GM06990 (cell line): Measurements from ENCODE around the gene NEU3.
A peak's percentile ranks its signal among the peaks of the same experiment; 100 is the strongest.
"Not testable (repeated sequence)": the region's sequence is repeated elsewhere in the genome, so short reads cannot be mapped to it uniquely, and the experiment has no call there.

Source experiments
- DNase-seq: peaks from one replicate; pipeline ENCODE4 v3.0.0-alpha.2; 2011; ENCODE audit not compliant: insufficient read length; ENCODE audit errors: extremely low read depth
- H3K27me3 ChIP-seq: replicated peaks from 2 replicates; pipeline ENCODE4 v1.6.0; 2011; ENCODE audit warnings: low read length; ENCODE audit not compliant: control insufficient read depth, insufficient read depth
- H3K36me3 ChIP-seq: 2 replicates; pipeline ENCODE4 v1.5.1; 2011; ENCODE audit warnings: low read length; ENCODE audit not compliant: control insufficient read depth, insufficient read depth
- H3K4me3 ChIP-seq: replicated peaks from 2 replicates; pipeline ENCODE4 v1.5.1; 2011; ENCODE audit warnings: low read depth, mild to moderate bottlenecking, control low read depth, low read length
- CTCF ChIP-seq: IDR thresholded peaks from 2 replicates; pipeline ENCODE4 v1.5.1; 2011; ENCODE audit warnings: low read length, control low read depth, mild to moderate bottlenecking, inconsistent platforms; ENCODE audit not compliant: insufficient read depth, poor library complexity, severe bottlenecking

The NEU3 gene

GRCh38 chr11:74978041-74978440, 10.7 kb upstream of the NEU3 start:
- no peak for DNase-seq
- TF ChIP-seq CTCF: no peak
- peaks cover 15% of the 10 kb centered on the region for H3K36me3 ChIP-seq

GRCh38 chr11:74980634-74981033, 8.1 kb upstream of the NEU3 start:
- no peak for DNase-seq
- Histone ChIP-seq H3K4me3 (no peak overlapping the region), H3K36me3 (peaks cover 7% of the 10 kb centered on the region), H3K27me3 (no peaks in the 10 kb centered on the region)
- no peak for TF ChIP-seq CTCF

More at GRCh38 chr11:74978041-74978440, 10.7 kb upstream of the NEU3 start:
- H3K27me3 ChIP-seq: no peaks in the 10 kb centered on the region
- H3K4me3 ChIP-seq: no peak overlapping the region

- Histone ChIP-seq H3K36me3 (peaks cover 5% of the 10 kb centered on the region), H3K4me3 (no peak overlapping the region), H3K27me3 (no peaks in the 10 kb centered on the region)
- TF ChIP-seq CTCF: no peak
- no peak for DNase-seq
Measured at GRCh38 chr11:74981888-74982287, 6.8 kb upstream of the NEU3 start.

GRCh38 chr11:74984070-74984469, 4.7 kb upstream of the NEU3 start:
- Histone ChIP-seq H3K27me3 (no peaks in the 10 kb centered on the region), H3K4me3 (no peak overlapping the region), H3K36me3 (peaks cover 3% of the 10 kb centered on the region)
- no peak for DNase-seq
- no peak for TF ChIP-seq CTCF

- no peak for TF ChIP-seq CTCF
- Histone ChIP-seq H3K36me3 (peaks cover 3% of the 10 kb centered on the region), H3K4me3 (no peak overlapping the region), H3K27me3 (no peaks in the 10 kb centered on the region)
- DNase-seq: no peak
Measured at GRCh38 chr11:74984730-74985129, 4.0 kb upstream of the NEU3 start.

- H3K36me3 ChIP-seq: peaks cover under 1% of the 10 kb centered on the region; the same call in 1 of the 2 replicates
- DNase-seq: no peak
- H3K4me3 ChIP-seq: peak overlapping the region; percentile 75
- no peaks in the 10 kb centered on the region for H3K27me3 ChIP-seq
- TF ChIP-seq CTCF: no peak
Measured at GRCh38 chr11:74989260-74989638, 516 bp downstream of the NEU3 start.

- H3K36me3 ChIP-seq, DNase-seq, H3K27me3 ChIP-seq: not testable (repeated sequence)
- H3K4me3 ChIP-seq: peak overlapping the region; percentile 75
Measured at GRCh38 chr11:74990150-74990549, 1.4 kb downstream of the NEU3 start.
